Fibroblast of mammary gland (primary cell): ENCODE measurements around the gene CRISPLD2.
A peak's percentile ranks its signal among the peaks of the same experiment; 100 is the strongest.

Source experiments
- DNase-seq: peaks from one replicate; pipeline ENCODE4 v3.0.0-alpha.2; 2010; ENCODE audit warnings: low read depth
- H3K4me3 ChIP-seq: 2 replicates; pipeline ENCODE4 v1.5.1; 2011; ENCODE audit warnings: low read depth, mild to moderate bottlenecking, low read length, moderate library complexity; ENCODE audit not compliant: control insufficient read depth
- CTCF ChIP-seq: conservative IDR thresholded peaks from 2 replicates; pipeline ENCODE4 v1.5.1; 2011; ENCODE audit warnings: low read depth, low read length, inconsistent platforms; ENCODE audit not compliant: control insufficient read depth, insufficient read depth

CRISPLD2 gene

GRCh38 chr16:84820771-84821170 lies 986 bp downstream of the CRISPLD2 start:
- TF ChIP-seq CTCF = no peak
- peak overlapping the region; percentile 72 for H3K4me3 ChIP-seq
- peak; percentile 38 for DNase-seq

GRCh38 chr16:84821179-84821578 lies 1.4 kb downstream of the CRISPLD2 start:
- H3K4me3 ChIP-seq = peak overlapping the region; percentile 72
- no peak for TF ChIP-seq CTCF
- no peak for DNase-seq

- peak overlapping the region; percentile 72 for H3K4me3 ChIP-seq
- TF ChIP-seq CTCF = no peak
- peak; percentile 90 for DNase-seq
Measured at GRCh38 chr16:84821728-84822689, 2.2 kb downstream of the CRISPLD2 start.

GRCh38 chr16:84822990-84823389 lies 3.2 kb downstream of the CRISPLD2 start:
- no peak for DNase-seq
- no peak overlapping the region for H3K4me3 ChIP-seq
- TF ChIP-seq CTCF = no peak

GRCh38 chr16:84823484-84823883 lies 3.7 kb downstream of the CRISPLD2 start:
- TF ChIP-seq CTCF = no peak
- no peak overlapping the region for H3K4me3 ChIP-seq
- peak; percentile 93 for DNase-seq

GRCh38 chr16:84823926-84824325 lies 4.1 kb downstream of the CRISPLD2 start:
- DNase-seq = peak; percentile 19

More at GRCh38 chr16:84823926-84824325, 4.1 kb downstream of the CRISPLD2 start:
- H3K4me3 ChIP-seq = no peak overlapping the region
- no peak for TF ChIP-seq CTCF
